K562 (cell line): Measurements from ENCODE around the gene IFT172. TPM values are rescaled to one million over a fixed set of nuclear protein-coding genes. Genes with fewer than 3 reads are reported as not detected.

Experiments
- ETV6 ChIP-seq, 3 experiments: fragments of 150-350 bp in 1 of 3; sonication (generic) in 1 of 3; formaldehyde crosslinking in 1 of 3; IDR thresholded peaks; 2 replicates each; pipeline versions ENCODE4 v1.6.1 to v1.8.0; 2014 to 2022; ENCODE audit warnings: borderline replicate concordance in 2 of 3, low read depth in 2 of 3, antibody characterized with exemption in 1 of 3, low read length in 1 of 3, mild to moderate bottlenecking in 1 of 3, missing genetic modification reagents in 1 of 3
- FOXJ3 ChIP-seq: sonication (generic); formaldehyde crosslinking; IDR thresholded peaks from 2 replicates; pipeline ENCODE4 v1.4.0; 2020; ENCODE audit warnings: mild to moderate bottlenecking, missing genetic modification reagents
- GABPA ChIP-seq: fragments of 200-800 bp; sonication (Bioruptor generic); conservative IDR thresholded peaks from 2 replicates; pipeline ENCODE4 v1.6.1; 2016; ENCODE audit warnings: low read depth, missing genetic modification characterization, missing compliant biosample characterization
- SIN3B ChIP-seq: fragments of 450-650 bp; IDR thresholded peaks from 2 replicates; pipeline ENCODE4 v1.6.1; 2017; ENCODE audit warnings: low read depth, mild to moderate bottlenecking, moderate library complexity
- polyA plus RNA-seq, 8 experiments: library from polyadenylated mRNA; depleted of rRNA in 4 of 8; stranded (reverse) in 5 of 8; unstranded in 3 of 8; fragments of >200 nt; fragmentation: Nextera tagmentation in 2 of 8; fragmentation: Illumina TruSeq in 1 of 8; extraction: Ambion mirVana in 2 of 8; extraction: Trizol in 1 of 8; gene quantifications; 2 replicates each; pipeline versions ENCODE4 v1.2.1 to v1.2.3, GENCODE V29; 2011 to 2014; ENCODE audit warnings: inconsistent platforms in 1 of 8, missing spikeins in 1 of 8
- total RNA-seq, 7 experiments: library from RNA; depleted of rRNA in 6 of 7; stranded (reverse); fragments of >200 nt in 6 of 7; fragmentation: Illumina TruSeq in 2 of 7; extraction: Trizol in 2 of 7; gene quantifications; 2 replicates each; pipeline versions ENCODE4 v1.2.1 to v1.2.3, GENCODE V29; 2011 to 2021; ENCODE audit warnings: low replicate concordance in 1 of 7
- TF ChIP-seq, protein P1 (sequence below), 2 experiments: fragments of 450-650 bp; formaldehyde crosslinking in 1 of 2; IDR thresholded peaks; 2 replicates each; pipeline versions ENCODE4 v1.4.0 to v1.6.1; 2014 to 2020; ENCODE audit warnings: mild to moderate bottlenecking in 2 of 2, borderline replicate concordance in 1 of 2, low read depth in 1 of 2
- TF ChIP-seq, protein P2 (sequence below): fragments of 250-450 bp; sonication (Bioruptor Pico); IDR thresholded peaks from 2 replicates; pipeline ENCODE4 v1.4.0; 2020; ENCODE audit warnings: borderline replicate concordance
- TF ChIP-seq, protein P3 (sequence below): sonication (generic); formaldehyde crosslinking; IDR thresholded peaks from 2 replicates; pipeline ENCODE4 v1.8.0; 2023; ENCODE audit warnings: mild to moderate bottlenecking, missing genetic modification reagents
- TF ChIP-seq, protein P4 (sequence below): sonication (generic); formaldehyde crosslinking; IDR thresholded peaks from 2 replicates; pipeline ENCODE4 v1.8.0; 2022; ENCODE audit warnings: mild to moderate bottlenecking, missing genetic modification reagents

Gene IFT172
- total and polyA plus RNA-seq, 9 of the 15 experiments (the other 6 are each of a cell fraction or from before 2014, with no cell fraction given): 5.6 to 19.1 (median 13.5) TPM

DNA sequence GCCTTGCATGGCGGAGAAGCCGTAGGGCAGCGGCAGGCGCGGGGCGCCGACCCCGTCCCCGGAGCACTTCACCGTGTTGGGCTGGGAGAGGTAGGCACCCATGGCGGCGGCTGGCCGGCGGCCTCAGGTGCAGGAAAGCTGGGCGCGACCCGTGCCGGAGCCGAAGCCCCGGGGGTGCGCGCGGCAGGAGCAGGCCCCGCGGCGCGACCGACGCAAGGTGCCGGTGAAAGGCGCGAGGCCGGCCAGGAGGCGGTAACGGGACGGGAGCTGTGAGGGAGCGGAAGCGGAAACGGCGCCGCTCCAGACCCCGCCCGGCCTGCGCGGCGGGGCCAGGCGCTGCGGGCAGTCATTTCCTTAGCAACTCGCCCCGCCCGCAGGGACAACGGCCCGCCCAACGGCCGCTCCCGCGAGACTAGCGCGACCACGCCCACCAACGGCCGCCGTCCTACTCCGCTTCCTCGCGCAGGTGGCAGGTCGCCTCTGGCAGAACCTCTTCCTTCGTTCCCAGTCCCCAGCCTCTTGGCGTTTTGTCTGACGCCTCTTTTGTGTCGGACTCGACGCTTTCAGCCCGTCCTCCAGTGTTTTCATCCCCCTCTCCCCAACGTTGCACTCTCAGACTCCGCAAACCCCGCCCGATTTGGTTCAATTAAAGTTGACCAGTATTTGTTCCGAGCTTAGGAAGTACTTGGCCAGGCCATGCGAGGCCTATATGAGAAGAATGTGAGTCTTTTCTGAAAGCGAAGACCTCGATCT, 80.0 kb downstream of the IFT172 start, which contains the start of gene PPM1G (continued):
- TF ChIP-seq, protein P1, sequence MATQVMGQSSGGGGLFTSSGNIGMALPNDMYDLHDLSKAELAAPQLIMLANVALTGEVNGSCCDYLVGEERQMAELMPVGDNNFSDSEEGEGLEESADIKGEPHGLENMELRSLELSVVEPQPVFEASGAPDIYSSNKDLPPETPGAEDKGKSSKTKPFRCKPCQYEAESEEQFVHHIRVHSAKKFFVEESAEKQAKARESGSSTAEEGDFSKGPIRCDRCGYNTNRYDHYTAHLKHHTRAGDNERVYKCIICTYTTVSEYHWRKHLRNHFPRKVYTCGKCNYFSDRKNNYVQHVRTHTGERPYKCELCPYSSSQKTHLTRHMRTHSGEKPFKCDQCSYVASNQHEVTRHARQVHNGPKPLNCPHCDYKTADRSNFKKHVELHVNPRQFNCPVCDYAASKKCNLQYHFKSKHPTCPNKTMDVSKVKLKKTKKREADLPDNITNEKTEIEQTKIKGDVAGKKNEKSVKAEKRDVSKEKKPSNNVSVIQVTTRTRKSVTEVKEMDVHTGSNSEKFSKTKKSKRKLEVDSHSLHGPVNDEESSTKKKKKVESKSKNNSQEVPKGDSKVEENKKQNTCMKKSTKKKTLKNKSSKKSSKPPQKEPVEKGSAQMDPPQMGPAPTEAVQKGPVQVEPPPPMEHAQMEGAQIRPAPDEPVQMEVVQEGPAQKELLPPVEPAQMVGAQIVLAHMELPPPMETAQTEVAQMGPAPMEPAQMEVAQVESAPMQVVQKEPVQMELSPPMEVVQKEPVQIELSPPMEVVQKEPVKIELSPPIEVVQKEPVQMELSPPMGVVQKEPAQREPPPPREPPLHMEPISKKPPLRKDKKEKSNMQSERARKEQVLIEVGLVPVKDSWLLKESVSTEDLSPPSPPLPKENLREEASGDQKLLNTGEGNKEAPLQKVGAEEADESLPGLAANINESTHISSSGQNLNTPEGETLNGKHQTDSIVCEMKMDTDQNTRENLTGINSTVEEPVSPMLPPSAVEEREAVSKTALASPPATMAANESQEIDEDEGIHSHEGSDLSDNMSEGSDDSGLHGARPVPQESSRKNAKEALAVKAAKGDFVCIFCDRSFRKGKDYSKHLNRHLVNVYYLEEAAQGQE (IDR thresholded peaks at IDR 0.05; ENCODE audit: borderline replicate concordance): no peak
- TF ChIP-seq, protein P1 (CRISPR knock-in tag; IDR thresholded peaks at IDR 0.05; ENCODE audit: low read depth): peak; percentile 19; the same call in 1 of the 2 replicates
- no peak for TF ChIP-seq FOXJ3 (CRISPR knock-in tag)
- peak; percentile 80 for TF ChIP-seq SIN3B
- TF ChIP-seq, protein P2, sequence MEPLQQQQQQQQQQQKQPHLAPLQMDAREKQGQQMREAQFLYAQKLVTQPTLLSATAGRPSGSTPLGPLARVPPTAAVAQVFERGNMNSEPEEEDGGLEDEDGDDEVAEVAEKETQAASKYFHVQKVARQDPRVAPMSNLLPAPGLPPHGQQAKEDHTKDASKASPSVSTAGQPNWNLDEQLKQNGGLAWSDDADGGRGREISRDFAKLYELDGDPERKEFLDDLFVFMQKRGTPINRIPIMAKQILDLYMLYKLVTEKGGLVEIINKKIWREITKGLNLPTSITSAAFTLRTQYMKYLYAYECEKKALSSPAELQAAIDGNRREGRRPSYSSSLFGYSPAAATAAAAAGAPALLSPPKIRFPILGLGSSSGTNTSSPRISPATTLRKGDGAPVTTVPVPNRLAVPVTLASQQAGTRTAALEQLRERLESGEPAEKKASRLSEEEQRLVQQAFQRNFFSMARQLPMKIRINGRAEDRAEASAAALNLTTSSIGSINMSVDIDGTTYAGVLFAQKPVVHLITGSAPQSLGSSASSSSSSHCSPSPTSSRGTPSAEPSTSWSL: peak; percentile 67; the same call in 1 of the 2 replicates
- peak; percentile 96 for TF ChIP-seq GABPA
- TF ChIP-seq, protein P3, sequence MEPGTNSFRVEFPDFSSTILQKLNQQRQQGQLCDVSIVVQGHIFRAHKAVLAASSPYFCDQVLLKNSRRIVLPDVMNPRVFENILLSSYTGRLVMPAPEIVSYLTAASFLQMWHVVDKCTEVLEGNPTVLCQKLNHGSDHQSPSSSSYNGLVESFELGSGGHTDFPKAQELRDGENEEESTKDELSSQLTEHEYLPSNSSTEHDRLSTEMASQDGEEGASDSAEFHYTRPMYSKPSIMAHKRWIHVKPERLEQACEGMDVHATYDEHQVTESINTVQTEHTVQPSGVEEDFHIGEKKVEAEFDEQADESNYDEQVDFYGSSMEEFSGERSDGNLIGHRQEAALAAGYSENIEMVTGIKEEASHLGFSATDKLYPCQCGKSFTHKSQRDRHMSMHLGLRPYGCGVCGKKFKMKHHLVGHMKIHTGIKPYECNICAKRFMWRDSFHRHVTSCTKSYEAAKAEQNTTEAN (CRISPR knock-in tag): peak; percentile 71; the same call in 1 of the 2 replicates
- peak; percentile 37 to 65; a peak in 2 of 4 replicates for TF ChIP-seq ETV6 (IDR thresholded peaks at IDR 0.05; ENCODE audit: borderline replicate concordance in 1 of 2, low read depth in 2 of 2, low read length in 1 of 2)
- 0 out of 2 replicates have a peak, but pooled peaks have one; percentile 34 for TF ChIP-seq ETV6 (CRISPR knock-in tag; IDR thresholded peaks at IDR 0.05; ENCODE audit: borderline replicate concordance)
- TF ChIP-seq, protein P4, sequence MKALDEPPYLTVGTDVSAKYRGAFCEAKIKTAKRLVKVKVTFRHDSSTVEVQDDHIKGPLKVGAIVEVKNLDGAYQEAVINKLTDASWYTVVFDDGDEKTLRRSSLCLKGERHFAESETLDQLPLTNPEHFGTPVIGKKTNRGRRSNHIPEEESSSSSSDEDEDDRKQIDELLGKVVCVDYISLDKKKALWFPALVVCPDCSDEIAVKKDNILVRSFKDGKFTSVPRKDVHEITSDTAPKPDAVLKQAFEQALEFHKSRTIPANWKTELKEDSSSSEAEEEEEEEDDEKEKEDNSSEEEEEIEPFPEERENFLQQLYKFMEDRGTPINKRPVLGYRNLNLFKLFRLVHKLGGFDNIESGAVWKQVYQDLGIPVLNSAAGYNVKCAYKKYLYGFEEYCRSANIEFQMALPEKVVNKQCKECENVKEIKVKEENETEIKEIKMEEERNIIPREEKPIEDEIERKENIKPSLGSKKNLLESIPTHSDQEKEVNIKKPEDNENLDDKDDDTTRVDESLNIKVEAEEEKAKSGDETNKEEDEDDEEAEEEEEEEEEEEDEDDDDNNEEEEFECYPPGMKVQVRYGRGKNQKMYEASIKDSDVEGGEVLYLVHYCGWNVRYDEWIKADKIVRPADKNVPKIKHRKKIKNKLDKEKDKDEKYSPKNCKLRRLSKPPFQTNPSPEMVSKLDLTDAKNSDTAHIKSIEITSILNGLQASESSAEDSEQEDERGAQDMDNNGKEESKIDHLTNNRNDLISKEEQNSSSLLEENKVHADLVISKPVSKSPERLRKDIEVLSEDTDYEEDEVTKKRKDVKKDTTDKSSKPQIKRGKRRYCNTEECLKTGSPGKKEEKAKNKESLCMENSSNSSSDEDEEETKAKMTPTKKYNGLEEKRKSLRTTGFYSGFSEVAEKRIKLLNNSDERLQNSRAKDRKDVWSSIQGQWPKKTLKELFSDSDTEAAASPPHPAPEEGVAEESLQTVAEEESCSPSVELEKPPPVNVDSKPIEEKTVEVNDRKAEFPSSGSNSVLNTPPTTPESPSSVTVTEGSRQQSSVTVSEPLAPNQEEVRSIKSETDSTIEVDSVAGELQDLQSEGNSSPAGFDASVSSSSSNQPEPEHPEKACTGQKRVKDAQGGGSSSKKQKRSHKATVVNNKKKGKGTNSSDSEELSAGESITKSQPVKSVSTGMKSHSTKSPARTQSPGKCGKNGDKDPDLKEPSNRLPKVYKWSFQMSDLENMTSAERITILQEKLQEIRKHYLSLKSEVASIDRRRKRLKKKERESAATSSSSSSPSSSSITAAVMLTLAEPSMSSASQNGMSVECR (CRISPR knock-in tag): peak; percentile 93
